GM13977 (cell line): ENCODE measurements around the gene CLCN6.

Experiments
- DNase-seq: peaks from one replicate; pipeline ENCODE4 v3.0.0; 2012; ENCODE audit warnings: low spot score
- CTCF ChIP-seq: IDR thresholded peaks from 2 replicates; pipeline ENCODE4 v1.5.1; 2012; ENCODE audit warnings: mild to moderate bottlenecking, control low read depth; ENCODE audit not compliant: insufficient read depth; ENCODE audit errors: extremely low read depth, missing control alignments
- in situ Hi-C: fragments of 300-500 bp; cut with MboI; formaldehyde crosslinking; loops from one replicate; pipeline ENCODE4 v1.12.0; 2022; ENCODE audit warnings: low sequenced_read_pairs, low pct_unique_long_range_greater_than_20kb, mixed read lengths, inconsistent platforms; ENCODE audit not compliant: unreplicated experiment

CLCN6 gene

GRCh38 chr1:11764519-11764918, 41.5 kb upstream of the CLCN6 start:
- no peak for DNase-seq
- in situ Hi-C loops, result no loop called here
- no peak for TF ChIP-seq CTCF

GRCh38 chr1:11765661-11766428, 40.1 kb upstream of the CLCN6 start:
- no peak for DNase-seq

DNA sequence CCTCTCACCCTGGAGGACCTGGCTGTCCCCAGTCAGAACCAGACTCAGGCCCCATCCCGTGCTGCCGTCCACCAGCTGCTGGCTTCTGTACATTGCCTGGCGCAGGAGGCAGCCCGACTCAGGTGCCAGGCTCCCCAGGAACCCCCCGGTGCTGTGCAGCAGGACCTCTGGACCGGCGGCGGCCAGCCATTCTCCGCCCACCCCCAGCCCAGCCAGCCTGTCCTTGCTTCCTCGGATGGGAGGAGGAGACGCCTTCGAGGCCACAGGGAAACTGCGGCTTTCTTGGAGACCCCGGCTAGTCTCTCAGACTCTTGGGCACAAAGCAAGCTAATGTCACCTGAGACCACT, 39.6 kb upstream of the CLCN6 start:
- in situ Hi-C loops, result no loop called here
- TF ChIP-seq CTCF, result no peak
- DNase-seq, result no peak

More at GRCh38 chr1:11765661-11766428, 40.1 kb upstream of the CLCN6 start:
- no peak for TF ChIP-seq CTCF
- in situ Hi-C loops, result no loop called here

GRCh38 chr1:11767922-11768704, 37.9 kb upstream of the CLCN6 start:
- no peak for DNase-seq
- TF ChIP-seq CTCF, result no peak
- in situ Hi-C loops, result no loop called here

- in situ Hi-C loops, result no loop called here
- no peak for TF ChIP-seq CTCF
- no peak for DNase-seq
Measured at GRCh38 chr1:11768821-11769220, 37.2 kb upstream of the CLCN6 start.

GRCh38 chr1:11769274-11769673, 36.7 kb upstream of the CLCN6 start:
- no peak for TF ChIP-seq CTCF
- in situ Hi-C loops, result no loop called here
- DNase-seq, result no peak
